ENCODE measurements around the gene KLF7.

The KLF7 gene

DNA sequence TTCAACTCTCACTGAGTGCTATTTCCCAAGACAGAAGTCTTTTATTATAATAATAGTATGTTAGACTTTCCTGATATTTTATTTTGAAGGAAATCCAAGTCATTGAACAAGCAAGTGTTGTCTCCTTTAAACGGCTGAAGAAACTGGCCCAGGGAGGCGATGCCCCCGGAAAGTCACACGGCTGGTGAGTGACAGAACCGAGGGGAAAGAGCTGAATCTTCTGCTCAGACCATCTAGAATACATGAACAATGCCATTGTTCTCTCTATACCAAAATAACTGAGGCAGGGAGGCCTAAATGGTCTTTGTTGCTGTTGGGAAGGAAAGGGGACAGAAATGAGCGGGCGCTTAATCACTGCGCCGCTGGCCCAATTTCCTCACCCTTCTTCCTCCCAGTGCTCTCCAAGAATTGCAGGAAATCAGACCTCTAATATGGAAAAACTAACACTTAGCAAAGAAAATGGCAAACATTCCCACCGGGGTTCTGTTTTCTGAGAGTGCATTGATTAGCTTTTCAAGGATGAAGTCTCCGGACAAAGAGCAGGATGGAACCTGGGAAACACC lies 101.5 kb downstream of the KLF7 start:
- Histone ChIP-seq H3K27me3 (ENCODE audit: control insufficient read depth, low read length) (no peaks in the 10 kb centered on the region), H3K9me3 (ENCODE audit: control insufficient read depth, insufficient read depth, low read length) (no peaks in the 10 kb centered on the region), H3K27ac (ENCODE audit: low read depth, low read length) (no peak overlapping the region), H3K4me2 (ENCODE audit: low read length) (no peak overlapping the region), H3K79me2 (ENCODE audit: control insufficient read depth, low read length) (no peaks in the 10 kb centered on the region), H3K9me2 (replicated peaks; ENCODE audit: control insufficient read depth, low read length) (no peaks in the 10 kb centered on the region), H3F3A (ENCODE audit: control insufficient read depth, insufficient read depth) (no peaks in the 10 kb centered on the region), H4K20me1 (ENCODE audit: control insufficient read depth, insufficient read depth, low read depth, low read length) (no peaks in the 10 kb centered on the region), H3K4me3 (ENCODE audit: low read length) (no peak overlapping the region), H3K4me1 (ENCODE audit: control insufficient read depth, low read length) (no peaks in the 10 kb centered on the region), H3K36me3 (ENCODE audit: control insufficient read depth, low read length) (no peaks in the 10 kb centered on the region)
- no peak for TF ChIP-seq EZH2phosphoT487 (IDR thresholded peaks at IDR 0.05; ENCODE audit: borderline replicate concordance, low read length)

GRCh38 chr2:207061181-207061580 lies 104.6 kb downstream of the KLF7 start:
- H3K9me2 ChIP-seq (replicated peaks; ENCODE audit: control insufficient read depth, low read length) = no peaks in the 10 kb centered on the region
- no peaks in the 10 kb centered on the region for H3K36me3 ChIP-seq (ENCODE audit: control insufficient read depth, low read length)
- no peak overlapping the region for H3K4me3 ChIP-seq (ENCODE audit: low read length)
- no peaks in the 10 kb centered on the region for H4K20me1 ChIP-seq (ENCODE audit: control insufficient read depth, insufficient read depth, low read depth, low read length)
- H3K79me2 ChIP-seq (ENCODE audit: control insufficient read depth, low read length) = no peaks in the 10 kb centered on the region
- H3K27me3 ChIP-seq (ENCODE audit: control insufficient read depth, low read length) = no peaks in the 10 kb centered on the region
- no peaks in the 10 kb centered on the region for H3K9me3 ChIP-seq (ENCODE audit: control insufficient read depth, insufficient read depth, low read length)
- no peaks in the 10 kb centered on the region for H3K4me1 ChIP-seq (ENCODE audit: control insufficient read depth, low read length)
- no peak overlapping the region for H3K27ac ChIP-seq (ENCODE audit: low read depth, low read length)
- H3F3A ChIP-seq (ENCODE audit: control insufficient read depth, insufficient read depth) = no peaks in the 10 kb centered on the region
- no peak for TF ChIP-seq CTCF (IDR thresholded peaks at IDR 0.05; ENCODE audit: low read depth, low read length, poor library complexity, severe bottlenecking)
- TF ChIP-seq EZH2phosphoT487 (IDR thresholded peaks at IDR 0.05; ENCODE audit: borderline replicate concordance, low read length) = no peak
- H3K4me2 ChIP-seq (ENCODE audit: low read length) = no peak overlapping the region

- H3K9me2 ChIP-seq (replicated peaks; ENCODE audit: control insufficient read depth, low read length) = no peaks in the 10 kb centered on the region
- H3K36me3 ChIP-seq (ENCODE audit: control insufficient read depth, low read length) = no peaks in the 10 kb centered on the region
- no peak for TF ChIP-seq EZH2phosphoT487 (IDR thresholded peaks at IDR 0.05; ENCODE audit: borderline replicate concordance, low read length)
- H3F3A ChIP-seq (ENCODE audit: control insufficient read depth, insufficient read depth) = no peaks in the 10 kb centered on the region
- H3K4me2 ChIP-seq (ENCODE audit: low read length) = no peak overlapping the region
- H3K4me1 ChIP-seq (ENCODE audit: control insufficient read depth, low read length) = no peaks in the 10 kb centered on the region
- H4K20me1 ChIP-seq (ENCODE audit: control insufficient read depth, insufficient read depth, low read depth, low read length) = no peaks in the 10 kb centered on the region
- H3K4me3 ChIP-seq (ENCODE audit: low read length) = no peak overlapping the region
- no peak overlapping the region for H3K27ac ChIP-seq (ENCODE audit: low read depth, low read length)
- H3K27me3 ChIP-seq (ENCODE audit: control insufficient read depth, low read length) = no peaks in the 10 kb centered on the region
- H3K9me3 ChIP-seq (ENCODE audit: control insufficient read depth, insufficient read depth, low read length) = no peaks in the 10 kb centered on the region
- no peaks in the 10 kb centered on the region for H3K79me2 ChIP-seq (ENCODE audit: control insufficient read depth, low read length)
These were observed 110.5 kb downstream of the KLF7 start for GRCh38 chr2:207055257-207055656.

DNA sequence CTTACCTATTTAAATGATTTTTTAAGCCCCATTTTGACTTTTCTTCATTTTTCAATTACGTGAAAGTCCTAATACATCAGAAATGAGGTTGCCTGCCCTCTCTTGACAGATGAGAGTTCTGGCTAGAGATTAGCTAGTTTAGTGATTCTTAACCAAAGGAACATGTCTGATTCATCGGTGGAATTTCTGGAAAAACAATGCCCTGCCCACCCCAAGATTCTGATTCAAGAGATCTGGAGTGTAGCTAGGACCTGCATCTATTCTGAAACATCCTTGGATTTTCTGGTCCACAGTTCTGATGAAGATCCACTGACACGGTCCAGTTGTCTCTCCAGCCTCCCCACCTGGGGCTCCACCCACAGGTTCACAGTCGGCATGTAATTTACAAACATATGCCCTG lies 111.2 kb downstream of the KLF7 start:
- Histone ChIP-seq H3K4me3 (ENCODE audit: low read length) (no peak overlapping the region), H4K20me1 (ENCODE audit: control insufficient read depth, insufficient read depth, low read depth, low read length) (no peaks in the 10 kb centered on the region), H3K4me1 (ENCODE audit: control insufficient read depth, low read length) (no peaks in the 10 kb centered on the region), H3K36me3 (ENCODE audit: control insufficient read depth, low read length) (no peaks in the 10 kb centered on the region), H3K27me3 (ENCODE audit: control insufficient read depth, low read length) (no peaks in the 10 kb centered on the region), H3K79me2 (ENCODE audit: control insufficient read depth, low read length) (no peaks in the 10 kb centered on the region), H3F3A (ENCODE audit: control insufficient read depth, insufficient read depth) (no peaks in the 10 kb centered on the region), H3K9me3 (ENCODE audit: control insufficient read depth, insufficient read depth, low read length) (no peaks in the 10 kb centered on the region), H3K27ac (ENCODE audit: low read depth, low read length) (no peak overlapping the region), H3K9me2 (replicated peaks; ENCODE audit: control insufficient read depth, low read length) (no peaks in the 10 kb centered on the region), H3K4me2 (ENCODE audit: low read length) (no peak overlapping the region)
- no peak for TF ChIP-seq EZH2phosphoT487 (IDR thresholded peaks at IDR 0.05; ENCODE audit: borderline replicate concordance, low read length)
- TF ChIP-seq CTCF (IDR thresholded peaks at IDR 0.05; ENCODE audit: low read depth, low read length, poor library complexity, severe bottlenecking) = no peak

Data from DOHH2 (cell line).